NCI-H1092 (cell line): ENCODE data around the gene CBS.
"Not testable (repeated sequence)": the region's sequence is repeated elsewhere in the genome, so short reads cannot be mapped to it uniquely, and the experiment has no call there.

ENCODE experiments used
- DNase-seq: peaks from one replicate; lab custom pipeline; 2025; lab: John Stamatoyannopoulos, UW

CBS gene

DNA sequence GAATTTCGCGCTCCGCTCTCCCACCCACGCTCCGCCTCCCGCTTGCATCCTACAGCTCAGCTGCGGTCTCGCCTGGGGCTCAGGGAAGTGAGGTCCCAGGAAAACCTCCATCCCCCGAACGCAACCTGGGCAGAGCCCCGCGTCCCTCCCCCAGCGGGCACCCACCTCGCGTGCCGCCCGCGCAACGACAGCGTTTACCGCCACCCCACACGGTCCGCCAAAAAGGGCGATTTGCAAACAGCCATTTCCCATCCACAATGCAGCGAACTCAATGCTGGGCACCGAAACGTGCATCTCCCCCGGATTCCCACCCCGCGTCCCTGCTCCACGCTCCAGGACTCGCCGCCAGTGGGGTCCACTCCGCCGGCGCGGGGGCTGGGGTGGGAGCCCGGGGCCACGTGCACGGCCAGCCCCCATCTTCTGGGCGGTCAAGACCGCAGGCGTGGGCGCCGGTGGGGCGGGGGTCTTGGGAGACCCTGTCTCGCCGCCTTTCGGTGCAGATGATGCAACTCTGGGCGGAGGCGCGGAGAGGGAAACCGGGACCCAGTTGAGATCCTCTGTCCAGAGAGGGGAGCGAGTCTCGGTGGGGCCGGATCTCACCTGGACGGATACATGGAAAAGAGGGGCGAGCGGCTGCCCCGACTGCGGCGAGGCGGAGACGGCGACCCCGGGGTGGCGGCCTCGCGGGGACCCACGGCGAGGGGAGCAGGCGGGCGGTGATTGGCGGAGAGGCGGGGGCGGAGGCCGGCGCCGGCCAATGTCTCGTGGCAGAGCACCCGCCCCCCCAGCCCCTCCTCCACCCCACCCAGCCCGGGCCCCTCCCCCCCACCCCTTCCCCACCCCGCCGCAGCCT is at the start of gene CBS:
Gene CBS, minus strand, starts transcription at position 666 of the 853 bp plus-strand sequence. CDS start 3,642 bp downstream, outside the sequence.
- not testable (repeated sequence) for DNase-seq

DNA sequence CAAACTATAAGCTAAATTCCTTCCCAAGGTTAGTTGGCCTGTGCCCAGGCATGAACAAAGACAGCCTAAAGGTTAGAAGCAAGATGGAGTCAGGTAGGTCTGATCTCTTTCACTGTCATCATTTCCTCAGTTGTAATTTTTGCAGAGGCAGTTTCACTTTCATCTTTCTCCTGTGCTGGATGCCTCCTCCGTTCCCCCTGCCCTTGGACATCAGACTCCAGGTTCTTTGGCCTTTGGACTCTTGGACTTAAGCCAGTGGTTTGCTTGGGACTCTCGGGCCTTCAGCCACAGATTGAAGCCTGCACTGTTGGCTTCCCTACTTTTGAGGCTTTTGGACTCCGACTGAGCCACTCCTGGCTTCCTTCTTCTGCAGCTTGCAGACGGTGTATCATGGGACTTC is 40.3 kb upstream of the CBS start:
- DNase-seq: not testable (repeated sequence)

DNA sequence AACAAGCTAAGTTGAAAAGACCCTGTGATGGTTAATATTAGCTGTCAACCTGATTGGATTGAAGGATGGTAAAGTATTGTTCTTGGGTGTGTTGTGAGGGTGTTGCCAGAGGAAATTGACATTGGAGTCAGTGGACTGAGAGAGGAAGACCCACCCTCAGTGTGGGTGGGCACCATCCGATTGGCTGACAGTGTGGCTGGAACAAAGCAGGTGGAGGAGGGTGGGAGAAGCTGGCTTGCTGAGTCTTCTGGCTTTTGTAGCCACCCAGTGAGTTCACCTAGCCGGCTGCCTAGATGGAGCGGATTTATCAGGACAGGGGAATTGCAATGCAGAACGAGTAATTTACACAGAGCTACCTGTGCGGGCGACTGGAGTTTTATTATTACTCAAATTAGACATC is 38.8 kb upstream of the CBS start:
- DNase-seq: not testable (repeated sequence)

DNA sequence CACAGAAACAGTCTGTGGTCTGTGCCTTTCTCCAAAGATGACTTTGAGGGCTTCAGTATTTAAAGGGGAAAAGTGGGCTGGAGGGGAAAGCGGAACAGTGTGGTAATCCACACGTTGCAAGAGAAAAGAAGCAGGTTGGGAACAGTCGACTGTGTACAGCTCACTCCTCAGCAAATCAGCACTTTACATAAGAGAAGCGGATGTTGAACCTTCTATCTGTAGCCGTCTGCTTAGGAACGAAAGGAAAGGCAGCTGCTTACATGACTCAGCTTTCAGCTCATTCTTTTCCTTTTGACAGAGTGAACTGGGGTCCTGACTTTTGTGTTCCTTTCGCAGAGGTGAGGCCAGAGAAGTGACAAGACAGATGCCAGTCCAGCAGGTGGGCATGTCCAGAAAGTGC is 33.4 kb upstream of the CBS start:
- DNase-seq: not testable (repeated sequence)

DNA sequence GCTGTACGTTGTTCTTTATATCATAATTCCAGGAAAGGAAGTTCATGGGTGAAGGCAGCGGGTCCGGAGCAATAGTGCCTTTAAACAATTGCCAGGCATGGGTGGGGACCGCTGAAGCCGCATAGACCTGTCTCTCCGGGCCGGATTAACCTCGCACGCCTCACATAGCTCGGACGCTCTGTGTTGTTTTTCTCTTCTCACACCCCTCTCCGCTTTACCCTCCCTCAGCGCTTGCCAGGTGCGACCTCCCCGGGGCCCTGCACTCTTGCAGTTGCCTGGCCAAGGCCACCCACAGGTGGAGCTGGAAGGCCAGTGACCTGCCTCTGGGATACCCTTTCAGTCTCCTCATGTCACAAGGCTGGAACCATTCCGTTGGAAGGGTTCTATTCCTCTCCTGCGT is 32.5 kb upstream of the CBS start:
- not testable (repeated sequence) for DNase-seq

DNA sequence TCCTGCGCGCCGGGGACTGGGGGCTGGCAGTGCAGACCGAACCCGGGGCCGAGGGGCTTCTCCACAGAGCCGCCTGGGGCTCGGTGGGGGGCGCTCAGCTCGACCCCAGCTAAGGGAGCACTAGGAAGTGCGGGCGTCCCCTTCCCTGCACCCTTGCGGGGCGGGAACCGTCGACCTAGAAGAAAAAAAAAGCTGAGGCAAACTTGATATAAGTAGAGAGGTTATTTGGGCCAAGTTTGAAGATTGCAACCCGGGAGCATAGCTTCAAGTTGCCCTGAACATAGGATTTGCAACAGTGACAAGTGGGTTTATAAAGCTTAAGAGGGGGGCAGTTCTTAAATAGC is 32.1 kb upstream of the CBS start:
- DNase-seq: not testable (repeated sequence)

DNA sequence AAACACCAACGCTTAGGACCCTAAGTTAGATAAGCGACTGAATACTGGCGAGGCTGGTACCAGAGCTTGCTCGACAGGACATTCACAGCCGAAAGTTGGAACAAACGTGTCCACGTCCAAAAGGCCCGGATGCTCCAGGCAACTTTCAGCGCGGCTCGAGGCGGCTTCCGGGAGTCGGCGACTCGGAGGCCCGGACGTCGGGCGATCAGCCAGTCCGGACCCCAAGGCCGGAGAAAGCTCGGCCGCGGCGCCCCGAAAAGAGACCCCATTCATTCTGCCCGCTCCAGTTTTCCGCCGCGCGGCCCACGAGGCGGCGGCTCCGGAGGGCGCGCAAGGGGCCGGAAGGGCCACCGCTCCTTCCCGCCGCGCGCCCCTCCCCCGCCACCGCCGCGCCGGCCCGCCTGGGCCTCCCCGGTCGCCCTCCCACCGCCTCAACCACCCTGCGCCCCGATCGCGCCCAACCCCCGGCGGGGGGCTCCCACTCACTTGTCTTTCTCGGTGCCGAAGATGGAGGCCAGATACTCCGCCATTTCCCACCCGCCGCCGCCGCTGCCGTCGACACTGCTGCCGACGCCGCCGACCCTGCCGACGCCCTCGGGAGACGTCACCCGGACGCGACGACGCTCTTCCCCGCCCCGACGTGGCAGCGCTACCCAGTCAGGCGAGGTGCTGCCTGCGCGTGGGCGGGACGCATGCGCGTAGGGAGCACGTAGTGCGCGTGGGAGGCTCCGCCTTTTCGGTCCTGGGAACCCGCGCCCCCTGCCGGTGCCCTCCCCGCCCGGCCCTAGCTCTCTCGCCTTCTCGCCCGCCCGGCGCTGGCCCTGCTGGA is 31.5 kb upstream of the CBS start, which contains the start of gene U2AF1:
Gene U2AF1, minus strand, starts transcription at position 606 of the 829 bp plus-strand sequence. Its CDS starts 76 bp downstream, at position 530.
- not testable (repeated sequence) for DNase-seq

DNA sequence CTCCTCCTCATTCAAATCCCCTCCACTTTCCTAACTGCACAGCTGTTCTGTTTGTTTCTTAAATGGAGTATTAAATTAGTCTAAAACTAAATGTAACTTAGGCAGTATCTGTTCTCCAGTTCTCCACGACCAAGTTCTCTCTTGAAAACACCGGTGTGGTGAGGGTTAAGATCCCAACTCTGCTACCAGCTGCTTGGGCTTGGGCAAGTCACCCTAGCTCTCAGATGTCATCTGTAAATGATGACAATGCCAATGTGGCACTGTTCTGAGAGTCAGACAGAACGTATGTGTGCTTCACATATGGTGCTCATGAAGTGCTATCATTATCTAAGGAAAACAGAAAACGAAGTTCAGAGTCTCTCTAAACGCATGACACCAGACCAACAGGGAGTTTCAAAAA is 29.0 kb upstream of the CBS start:
- DNase-seq: not testable (repeated sequence)

DNA sequence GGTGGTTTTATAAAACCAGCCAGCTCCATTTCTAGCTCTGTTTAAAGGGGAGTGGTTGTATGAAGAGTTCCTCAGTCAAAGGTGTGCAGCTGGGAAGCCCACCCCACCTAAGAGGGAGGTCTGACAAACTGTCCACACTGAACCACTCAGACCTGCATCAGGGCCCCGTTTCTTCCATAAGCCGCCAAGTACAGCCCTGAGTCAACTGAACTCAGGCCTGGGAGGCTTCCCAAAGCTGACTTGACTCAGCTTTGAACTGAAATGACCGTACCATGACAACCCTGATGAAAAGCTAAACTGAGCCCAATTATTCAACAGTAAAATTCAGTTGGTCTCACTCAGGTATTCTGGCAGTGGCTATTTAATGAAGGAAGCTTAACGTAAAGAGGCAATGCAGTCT is 26.6 kb upstream of the CBS start:
- not testable (repeated sequence) for DNase-seq

DNA sequence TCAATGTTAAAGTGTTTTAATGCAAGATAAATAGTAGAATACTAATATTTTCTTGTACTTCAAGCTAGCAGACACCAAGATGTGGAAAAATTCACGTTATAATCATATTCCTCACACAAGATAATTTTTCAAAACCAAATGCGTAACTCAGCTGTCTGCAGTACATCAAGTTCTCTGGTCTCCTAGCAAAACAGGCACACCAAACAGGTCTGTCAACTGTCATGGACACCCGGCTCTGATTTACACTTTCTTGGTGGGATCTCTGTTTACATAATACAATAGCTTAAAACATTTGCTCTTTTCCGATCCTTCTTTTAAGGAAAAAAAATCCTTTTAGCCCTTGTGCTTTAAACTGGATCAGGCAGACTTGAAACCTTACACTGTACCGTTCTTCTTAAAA is 26.0 kb upstream of the CBS start:
- not testable (repeated sequence) for DNase-seq

DNA sequence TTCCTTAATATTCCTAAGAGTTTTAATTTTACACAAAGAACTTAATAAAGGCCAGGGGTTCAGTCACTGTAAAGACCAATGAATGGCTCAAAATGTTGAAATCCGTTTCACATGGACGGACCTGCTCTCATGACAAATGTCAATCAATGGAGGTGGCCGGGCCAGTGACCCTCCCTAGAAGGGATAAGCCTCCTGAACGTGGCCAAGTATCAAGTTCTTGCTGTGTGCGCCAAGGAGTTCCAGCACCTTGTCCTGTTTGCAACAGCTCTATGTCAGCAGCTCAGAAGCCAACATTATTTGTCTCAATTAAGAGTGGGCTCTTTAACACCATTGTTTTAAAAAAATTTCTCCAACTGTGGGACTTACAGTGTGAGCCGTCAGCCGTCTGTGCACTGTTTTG is 25.4 kb upstream of the CBS start:
- DNase-seq: not testable (repeated sequence)

DNA sequence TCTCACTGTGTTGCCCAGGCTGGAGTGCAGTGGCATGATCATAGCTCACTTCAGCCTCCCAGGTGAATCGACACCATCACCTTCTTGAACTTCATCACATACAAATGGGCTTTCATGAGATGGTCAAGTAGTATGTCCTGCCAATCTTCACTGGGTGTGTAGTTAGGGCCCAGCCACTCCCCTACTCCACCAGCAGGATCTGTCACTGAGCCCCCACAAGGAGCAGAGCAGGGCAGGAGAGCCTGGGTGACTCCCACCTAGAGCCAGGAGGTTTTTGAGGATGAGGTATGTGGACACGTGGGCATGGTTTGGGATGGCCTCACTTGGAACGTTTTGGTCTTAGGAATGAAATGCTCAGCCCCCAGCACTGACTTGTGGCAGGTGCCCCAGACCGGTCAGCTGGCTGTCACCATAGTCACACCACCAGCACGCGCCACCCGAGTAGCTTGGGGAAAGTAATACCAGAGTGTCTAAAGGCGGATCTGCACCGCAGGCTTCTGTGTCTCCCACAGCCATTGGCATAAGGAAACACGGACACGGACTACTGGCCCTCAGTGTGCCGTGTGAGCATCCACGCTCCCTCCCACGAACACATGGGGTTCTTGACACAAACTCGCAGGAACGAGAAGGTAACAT is 16.5 kb upstream of the CBS start:
- not testable (repeated sequence) for DNase-seq

DNA sequence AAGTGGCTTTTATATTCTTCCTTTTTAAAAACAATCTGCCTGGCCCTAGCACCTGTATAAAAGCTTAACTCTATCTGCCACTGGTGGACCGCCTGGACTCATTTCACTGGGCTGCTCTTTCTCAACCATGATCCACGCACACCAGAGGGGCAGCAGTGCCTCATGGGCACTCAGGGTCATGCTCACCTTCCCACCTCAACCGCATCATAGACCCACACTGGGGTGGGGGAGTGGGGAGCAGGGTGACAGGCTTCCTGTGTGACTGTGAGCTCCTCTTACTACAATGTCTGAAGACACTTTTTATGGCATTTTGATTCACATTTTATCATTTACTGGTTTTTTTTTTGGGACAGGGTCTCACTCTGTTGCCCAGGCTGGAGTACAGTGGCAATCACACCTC is 15.3 kb upstream of the CBS start:
- not testable (repeated sequence) for DNase-seq

DNA sequence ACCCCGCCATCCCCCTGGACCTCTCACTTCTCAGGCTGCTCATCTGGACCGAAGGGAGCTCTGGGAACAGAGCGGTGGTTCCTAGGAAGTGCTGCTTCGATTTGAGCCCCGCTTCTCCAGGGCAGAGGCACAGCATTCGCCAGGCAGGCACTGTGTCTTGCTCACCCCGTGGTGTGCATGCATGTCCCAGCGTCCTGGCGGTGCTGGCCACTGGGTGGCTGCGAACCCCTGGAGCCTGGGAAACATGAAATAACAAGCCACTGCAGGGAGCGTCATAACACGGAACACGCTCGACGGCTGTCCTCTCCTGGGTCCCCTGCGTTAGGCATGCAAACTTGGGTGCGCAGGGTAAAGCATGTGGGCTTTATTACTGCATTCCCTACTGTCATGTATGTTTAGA is 13.8 kb upstream of the CBS start:
- not testable (repeated sequence) for DNase-seq

DNA sequence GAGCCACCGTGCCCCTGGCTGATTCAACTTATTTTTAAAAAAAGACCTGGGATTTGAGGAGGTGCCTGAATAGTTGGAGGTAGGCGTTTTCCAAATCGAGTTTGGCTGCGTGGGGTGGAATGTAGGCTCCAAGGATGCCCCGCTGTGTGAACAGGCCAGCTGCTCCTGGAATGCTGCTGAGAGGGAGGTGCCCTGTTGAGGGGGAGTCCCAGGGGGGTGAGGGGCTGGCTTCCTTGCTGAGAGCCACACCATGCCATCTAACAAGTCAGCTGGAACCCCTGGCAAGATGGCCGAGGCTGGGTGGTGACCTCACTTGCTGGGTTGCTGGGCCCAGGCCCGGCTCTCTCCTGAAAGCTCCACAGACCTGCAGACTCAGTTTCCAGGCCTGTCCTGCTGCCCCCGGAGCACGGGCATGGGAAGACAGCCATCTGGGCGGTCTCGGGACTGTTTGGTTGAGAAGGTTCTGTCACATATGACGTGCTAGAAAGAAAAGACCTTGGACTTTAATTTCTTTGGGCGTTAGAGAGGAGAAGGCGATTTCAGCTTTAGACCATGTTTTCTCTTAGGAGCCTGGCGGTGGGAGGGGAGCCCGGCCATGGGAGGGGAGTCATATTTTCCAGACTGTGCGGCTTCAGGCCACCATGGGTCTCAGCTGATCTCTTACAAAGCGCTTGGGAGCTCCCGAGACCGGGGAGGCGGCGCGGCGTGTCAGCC is 7.1 kb upstream of the CBS start:
- not testable (repeated sequence) for DNase-seq

DNA sequence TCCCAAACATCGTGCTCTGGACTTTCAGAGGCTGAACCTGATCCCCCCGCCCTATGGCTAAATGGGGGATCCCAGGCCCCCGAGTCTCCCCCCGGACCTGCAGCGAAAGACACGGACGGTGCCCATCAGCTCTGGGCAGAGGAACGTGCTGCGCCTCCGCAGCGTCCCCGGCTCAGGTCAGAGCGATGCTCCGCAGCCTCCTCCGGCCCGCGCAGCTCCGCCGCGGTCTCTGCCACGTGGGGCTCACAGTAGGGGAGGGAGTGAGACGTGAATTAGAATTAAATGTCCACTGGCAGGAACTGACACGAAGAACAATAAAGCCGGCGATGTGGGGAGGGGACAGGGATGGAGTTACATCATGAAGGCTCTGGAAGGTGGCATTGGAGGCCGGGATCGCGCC is 1.0 kb upstream of the CBS start:
- DNase-seq: not testable (repeated sequence)

DNA sequence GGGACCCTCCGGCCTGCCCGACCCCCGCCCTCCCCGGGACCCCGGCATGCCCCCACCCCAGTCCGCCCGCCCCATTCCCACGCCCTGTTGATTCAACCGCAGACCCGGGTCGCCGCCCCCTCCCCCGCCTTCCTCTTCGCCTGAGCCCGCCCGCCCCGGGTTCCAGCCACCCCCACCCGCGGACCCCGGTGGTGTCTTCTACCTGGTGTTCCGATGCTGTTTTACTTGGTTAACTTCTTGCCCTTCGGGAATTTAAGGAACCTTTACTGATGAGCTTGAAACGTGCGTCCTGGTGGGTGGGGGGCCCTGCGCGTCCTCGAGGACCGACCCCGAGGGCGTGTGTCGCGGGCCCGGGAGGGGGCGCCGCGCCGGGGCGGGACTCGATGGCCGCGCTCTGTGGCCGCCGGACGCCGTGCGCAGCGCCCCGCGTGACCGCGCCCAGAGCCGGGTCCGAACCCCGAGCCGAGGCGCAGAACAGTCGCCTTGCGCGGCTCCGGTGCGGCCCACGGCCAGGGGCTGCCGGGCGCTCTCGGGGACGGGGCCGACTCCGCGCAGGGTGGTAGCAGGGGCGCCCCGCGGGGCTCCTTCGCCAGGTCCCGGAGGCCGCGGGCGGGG is 495 bp upstream of the CBS start:
- not testable (repeated sequence) for DNase-seq

DNA sequence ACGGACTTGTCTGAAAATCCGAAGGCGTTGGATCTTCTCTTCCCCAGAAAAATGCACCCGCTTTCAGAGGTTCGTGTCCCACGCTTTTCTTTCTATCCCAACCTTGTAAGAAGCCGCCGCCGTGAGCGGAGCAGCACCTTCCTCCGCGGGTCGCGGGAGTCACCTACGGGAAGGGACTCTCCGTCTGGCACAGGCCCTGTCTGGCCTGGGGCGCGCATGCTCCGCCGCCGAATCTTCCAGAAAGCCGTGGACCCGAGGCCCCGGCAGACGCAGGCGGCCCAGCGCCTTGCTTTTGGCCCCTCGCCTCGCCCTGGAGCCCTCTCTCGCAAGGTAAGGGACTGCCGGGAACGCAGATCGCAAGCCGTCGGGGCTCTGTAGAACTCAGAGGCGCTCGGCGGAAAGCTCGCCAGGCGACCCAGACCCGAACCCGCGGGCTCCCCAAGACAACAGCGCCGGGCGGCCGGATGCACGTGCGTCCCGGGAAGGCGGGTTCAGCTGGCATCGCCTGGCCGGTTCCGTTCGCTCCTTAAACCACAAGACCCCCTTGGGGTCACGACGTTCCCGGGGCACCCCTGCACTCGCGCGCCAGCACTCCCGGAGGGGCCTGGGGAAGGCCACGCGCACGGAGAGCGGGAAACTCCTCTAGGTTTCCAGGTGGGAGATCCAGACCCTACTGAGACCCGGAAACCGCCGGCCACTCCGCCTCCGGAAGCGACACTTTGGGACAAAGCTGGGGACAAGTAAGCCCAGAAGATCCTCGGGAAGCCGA is 1.1 kb downstream of the CBS start:
- not testable (repeated sequence) for DNase-seq

DNA sequence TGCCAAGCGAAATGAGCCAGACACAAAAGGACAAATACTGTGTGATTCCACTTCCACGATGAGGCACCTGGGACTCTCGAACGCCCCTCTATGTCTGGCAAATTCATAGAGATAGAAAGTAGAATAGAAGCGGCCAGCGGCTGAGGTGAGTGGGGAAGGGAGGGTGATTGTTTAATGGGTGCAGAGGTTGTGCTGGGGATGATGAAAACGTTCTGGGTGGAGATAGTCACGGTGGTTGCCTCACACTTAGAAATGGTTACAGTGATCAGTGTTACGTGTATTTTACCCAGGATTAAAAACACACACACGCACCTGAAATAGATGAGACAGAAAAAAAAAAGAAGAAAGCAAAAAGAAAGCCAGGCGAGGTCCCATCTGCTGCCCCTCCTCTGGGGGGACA is 2.9 kb downstream of the CBS start:
- DNase-seq: not testable (repeated sequence)

DNA sequence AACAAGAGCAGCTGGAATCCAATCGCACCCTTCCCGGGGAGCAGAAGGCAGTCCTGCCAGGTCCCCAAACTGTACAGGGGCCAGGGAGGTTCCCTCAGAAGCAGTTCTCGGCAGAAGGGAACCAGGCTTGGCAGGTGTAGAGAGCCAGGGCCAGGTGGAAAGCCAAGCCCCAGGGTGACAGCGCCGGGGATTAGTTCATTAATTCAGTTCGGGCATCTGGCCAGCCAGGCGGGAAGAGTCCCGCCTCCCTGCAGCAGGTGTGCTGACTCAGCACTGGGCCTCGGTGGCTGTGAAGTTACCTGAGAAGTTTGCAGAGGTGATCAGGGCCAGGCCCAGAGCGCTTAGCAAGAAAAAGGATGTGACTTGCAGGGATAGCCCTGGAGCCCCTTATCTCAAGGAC is 6.0 kb downstream of the CBS start:
- not testable (repeated sequence) for DNase-seq
